H1 (cell line): Measurements from ENCODE around the gene SF3B6.
A peak's percentile ranks its signal among the peaks of the same experiment; 100 is the strongest.

Source experiments
- BACH1 ChIP-seq: IDR thresholded peaks from 2 replicates; pipeline ENCODE4 v1.6.1; 2012; ENCODE audit warnings: low read length, improper control_type of control experiment
- CEBPB ChIP-seq: IDR thresholded peaks from 2 replicates; pipeline ENCODE4 v1.6.1; 2012; ENCODE audit warnings: low read depth, low read length
- CREB1 ChIP-seq: IDR thresholded peaks from 2 replicates; pipeline ENCODE4 v1.6.1; 2012; ENCODE audit warnings: inconsistent platforms
- CTCF ChIP-seq, 3 experiments: IDR thresholded peaks; 1 replicate in 2 of 3; 2 replicates in 1 of 3; pipeline versions ENCODE4 v1.5.1 to v1.6.1; 2011; ENCODE audit warnings: low read length in 3 of 3, mild to moderate bottlenecking in 3 of 3, inconsistent platforms in 2 of 3, low read depth in 1 of 3, moderate library complexity in 1 of 3; ENCODE audit not compliant: insufficient read depth in 1 of 3; ENCODE audit errors: control extremely low read depth in 1 of 3
- E2F6 ChIP-seq: IDR thresholded peaks from 2 replicates; pipeline ENCODE4 v1.6.1; 2012; ENCODE audit warnings: inconsistent platforms
- EZH2 ChIP-seq: fragments of 200-600 bp; sonication (generic); IDR thresholded peaks from 2 replicates; pipeline ENCODE4 v1.7.1; 2012; ENCODE audit warnings: low read depth, mild to moderate bottlenecking, moderate library complexity, low read length, inconsistent platforms; ENCODE audit not compliant: severe bottlenecking
- HDAC6 ChIP-seq: IDR thresholded peaks from one replicate; pipeline ENCODE4 v1.7.1; 2012; ENCODE audit warnings: low read depth, mild to moderate bottlenecking, inconsistent platforms, low read length, moderate library complexity
- JUN ChIP-seq: IDR thresholded peaks from 2 replicates; pipeline ENCODE4 v1.6.1; 2011; ENCODE audit warnings: low read depth, mild to moderate bottlenecking, improper control_type of control experiment, low read length
- NRF1 ChIP-seq: IDR thresholded peaks from 2 replicates; pipeline ENCODE4 v1.6.1; 2011; ENCODE audit warnings: mild to moderate bottlenecking, low read depth, low read length, improper control_type of control experiment
- POLR2A ChIP-seq, 2 experiments: IDR thresholded peaks; 1 replicate in 1 of 2; 2 replicates in 1 of 2; pipeline ENCODE4 v1.6.1; 2011; ENCODE audit warnings: low read depth in 2 of 2, low read length in 2 of 2, mild to moderate bottlenecking in 2 of 2; ENCODE audit errors: control extremely low read depth in 1 of 2
- RXRA ChIP-seq: IDR thresholded peaks from 2 replicates; pipeline ENCODE4 v1.6.1; 2011; ENCODE audit warnings: low read depth, mild to moderate bottlenecking, low read length, moderate library complexity; ENCODE audit not compliant: insufficient read depth
- SP2 ChIP-seq: IDR thresholded peaks from 2 replicates; pipeline ENCODE4 v1.6.1; 2012; ENCODE audit warnings: mild to moderate bottlenecking, low read length, inconsistent platforms
- TAF1 ChIP-seq: IDR thresholded peaks from 2 replicates; pipeline ENCODE4 v1.6.1; 2011; ENCODE audit warnings: mild to moderate bottlenecking, low read depth, low read length

- TF ChIP-seq CTCF (IDR thresholded peaks at IDR 0.05; ENCODE audit: control extremely low read depth in 1 of 3, insufficient read depth in 1 of 3, low read depth in 1 of 3, low read length in 3 of 3) (no peak), JUN (peak; percentile 62; the same call in 1 of the 2 replicates), EZH2 (no peak), TAF1 (peak; percentile 81; the same call in 1 of the 2 replicates), RXRA (no peak), CREB1 (peak; percentile 97), HDAC6 (no peak), CEBPB (no peak), E2F6 (peak; percentile 46; the same call in 1 of the 2 replicates), POLR2A (IDR thresholded peaks at IDR 0.05; ENCODE audit: control extremely low read depth in 1 of 2, low read depth in 2 of 2, low read length in 2 of 2) (peak in 1 of 2 experiments; percentile 89; a peak in 2 of 3 replicates), BACH1 (0 out of 2 replicates have a peak, but pooled peaks have one; percentile 12), SP2 (0 out of 2 replicates have a peak, but pooled peaks have one; percentile 14), NRF1 (no peak)
Measured at GRCh38 chr2:24075915-24076848, at the start of gene SF3B6.
